HG03439 (cell line): Measurements from ENCODE around the gene PTRH2.
"Not testable (repeated sequence)": the region's sequence is repeated elsewhere in the genome, so short reads cannot be mapped to it uniquely, and the experiment has no call there.

ENCODE experiments used
- ATAC-seq: cut with Tn5 transposase; IDR thresholded peaks from one replicate; pipeline ENCODE4 v1.9.1; 2021; ENCODE audit warnings: mild to moderate bottlenecking, moderate library complexity; ENCODE audit not compliant: unreplicated experiment

Gene PTRH2

GRCh38 chr17:59707149-59707970 lies at the start of gene PTRH2, which contains the start of gene VMP1:
TSS of gene PTRH2 (minus strand) at chr17:59707430. CDS start at chr17:59697978, 9,452 bp downstream.
TSS of gene VMP1 (plus strand) at chr17:59707654. CDS start at chr17:59731447, 23,793 bp downstream.
- peak; percentile 91 for ATAC-seq

GRCh38 chr17:59756236-59756818 lies 49.1 kb upstream of the PTRH2 start:
- no peak for ATAC-seq

- ATAC-seq: not testable (repeated sequence)
Observed at GRCh38 chr17:59755069-59755468, 47.8 kb upstream of the PTRH2 start.

GRCh38 chr17:59754552-59754951 lies 47.3 kb upstream of the PTRH2 start:
- no peak for ATAC-seq

GRCh38 chr17:59753522-59754467 lies 46.6 kb upstream of the PTRH2 start:
- ATAC-seq: peak; percentile 46

- no peak for ATAC-seq
Observed at GRCh38 chr17:59752922-59753321, 45.7 kb upstream of the PTRH2 start.

GRCh38 chr17:59752446-59752845 lies 45.2 kb upstream of the PTRH2 start:
- no peak for ATAC-seq

- peak; percentile 46 for ATAC-seq
Observed at GRCh38 chr17:59751955-59752413, 44.8 kb upstream of the PTRH2 start.

- ATAC-seq: no peak
Observed at GRCh38 chr17:59748591-59748990, 41.4 kb upstream of the PTRH2 start.

GRCh38 chr17:59746849-59747445 lies 39.7 kb upstream of the PTRH2 start:
- ATAC-seq: no peak

- ATAC-seq: no peak
Observed at GRCh38 chr17:59745040-59745439, 37.8 kb upstream of the PTRH2 start.

GRCh38 chr17:59743842-59744241 lies 36.6 kb upstream of the PTRH2 start:
- no peak for ATAC-seq

- ATAC-seq: no peak
Observed at GRCh38 chr17:59737324-59737723, 30.1 kb upstream of the PTRH2 start.

- no peak for ATAC-seq
Observed at GRCh38 chr17:59734226-59734625, 27.0 kb upstream of the PTRH2 start.

GRCh38 chr17:59733697-59734096 lies 26.5 kb upstream of the PTRH2 start:
- no peak for ATAC-seq

- ATAC-seq: no peak
Observed at GRCh38 chr17:59730268-59730834, 23.1 kb upstream of the PTRH2 start.

GRCh38 chr17:59727817-59728533 lies 20.7 kb upstream of the PTRH2 start:
- ATAC-seq: no peak

GRCh38 chr17:59725691-59726090 lies 18.5 kb upstream of the PTRH2 start:
- no peak for ATAC-seq

GRCh38 chr17:59723607-59724006 lies 16.4 kb upstream of the PTRH2 start:
- ATAC-seq: no peak

GRCh38 chr17:59723041-59723440 lies 15.8 kb upstream of the PTRH2 start:
- no peak for ATAC-seq
